GM21723 (cell line): ENCODE data around the gene NUDT1.

ENCODE experiments used
- ATAC-seq: cut with Tn5 transposase; IDR thresholded peaks from one replicate; pipeline ENCODE4 v1.9.1; 2021; ENCODE audit warnings: mild to moderate bottlenecking, moderate library complexity; ENCODE audit not compliant: unreplicated experiment

Gene NUDT1

DNA sequence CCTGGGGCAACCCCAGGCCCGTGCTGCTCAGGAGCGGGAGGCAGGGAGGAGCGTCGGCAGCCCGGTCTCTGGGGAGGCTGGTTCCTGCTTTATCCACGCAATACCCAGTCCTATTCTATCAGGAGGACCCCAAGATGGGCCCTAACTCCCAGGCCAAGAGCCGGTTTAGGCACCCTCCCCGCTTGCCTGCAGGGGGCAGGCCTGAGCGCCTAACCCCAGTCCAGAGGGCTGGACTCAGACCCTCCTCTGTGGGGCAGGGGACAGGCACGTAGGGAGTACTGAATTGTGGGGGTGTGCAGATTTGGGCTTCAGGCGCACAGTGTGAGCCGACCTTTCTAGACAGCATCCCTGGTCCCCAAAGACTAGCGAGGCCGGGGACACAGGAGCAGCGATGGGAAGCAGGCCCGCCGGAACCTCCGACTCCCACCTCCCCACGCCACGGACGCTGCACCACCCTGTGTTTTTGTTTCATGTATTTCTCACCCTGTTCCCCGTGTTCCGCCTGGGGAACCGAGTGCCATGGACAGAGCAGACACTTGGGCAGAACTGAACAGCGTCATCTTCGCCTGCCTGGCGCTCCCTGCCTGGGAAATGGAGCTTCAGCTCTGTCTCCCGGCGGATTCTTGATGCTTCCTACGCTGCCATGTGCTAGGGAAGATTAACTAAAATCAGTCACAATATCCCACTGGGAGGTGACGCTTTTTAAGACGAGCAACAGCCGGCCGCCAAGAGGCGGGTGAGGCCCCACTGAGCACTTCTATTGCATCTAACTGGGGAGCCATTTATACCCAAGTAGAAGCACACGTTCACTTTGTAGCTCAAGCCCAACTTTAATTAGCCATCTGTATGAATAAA is 5.3 kb downstream of the NUDT1 start:
- no peak for ATAC-seq

DNA sequence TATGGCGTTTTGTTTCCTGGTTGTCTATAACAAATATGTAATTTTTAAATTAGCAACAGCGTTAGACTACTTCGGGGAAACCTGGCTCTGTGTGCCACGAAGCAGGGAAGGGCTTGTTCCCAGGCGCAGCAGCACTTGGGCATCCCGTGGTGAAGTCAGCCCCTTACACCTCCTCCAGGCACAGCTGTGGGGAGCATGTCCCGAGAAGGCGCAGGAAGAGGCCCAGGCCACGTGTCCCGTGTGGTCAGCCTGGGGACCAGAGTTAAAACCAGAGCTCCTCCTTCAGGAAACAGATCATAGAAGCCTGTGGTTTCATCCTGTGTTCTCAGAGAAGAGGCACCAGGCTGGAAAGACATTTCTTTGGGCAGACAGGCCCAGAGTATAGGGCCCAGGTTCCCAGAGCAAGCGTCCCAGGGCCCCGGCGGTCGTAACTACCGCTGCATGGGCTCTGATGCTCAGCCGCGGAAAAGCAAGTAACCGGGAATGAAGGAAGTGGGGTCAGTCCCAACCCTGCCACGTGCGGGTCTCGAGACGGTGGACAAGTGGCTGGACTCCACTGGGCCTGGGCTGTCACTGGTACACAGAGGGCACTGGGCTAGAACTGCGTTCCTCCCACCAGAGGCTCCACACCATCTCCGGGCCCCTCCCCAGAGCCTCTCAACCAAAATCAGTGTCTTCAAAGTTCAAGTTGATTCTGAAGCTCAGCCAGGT is 7.1 kb downstream of the NUDT1 start:
- ATAC-seq = no peak

DNA sequence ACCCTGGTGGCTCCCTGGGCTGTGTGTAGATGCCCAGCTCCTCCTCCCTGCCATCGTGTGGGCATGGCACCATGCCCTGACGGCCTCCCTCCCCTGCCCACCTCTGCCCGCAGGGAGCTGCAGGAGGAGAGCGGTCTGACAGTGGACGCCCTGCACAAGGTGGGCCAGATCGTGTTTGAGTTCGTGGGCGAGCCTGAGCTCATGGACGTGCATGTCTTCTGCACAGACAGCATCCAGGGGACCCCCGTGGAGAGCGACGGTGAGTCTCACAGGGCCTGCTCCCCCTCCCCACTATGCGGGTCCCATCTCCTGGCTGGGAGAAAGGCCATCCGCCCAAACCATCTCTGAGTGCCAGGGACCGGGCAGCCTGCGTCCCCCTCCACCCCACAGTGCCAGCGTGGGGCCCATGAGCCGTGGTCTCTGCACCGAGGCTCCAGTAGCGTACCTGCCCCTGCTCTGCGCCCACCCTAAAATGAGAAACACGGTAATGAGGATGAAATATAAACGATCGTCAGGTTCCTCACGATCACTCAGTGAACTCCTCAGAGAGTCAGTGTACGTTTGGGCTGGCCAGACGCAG is 7.8 kb downstream of the NUDT1 start:
- ATAC-seq = no peak

DNA sequence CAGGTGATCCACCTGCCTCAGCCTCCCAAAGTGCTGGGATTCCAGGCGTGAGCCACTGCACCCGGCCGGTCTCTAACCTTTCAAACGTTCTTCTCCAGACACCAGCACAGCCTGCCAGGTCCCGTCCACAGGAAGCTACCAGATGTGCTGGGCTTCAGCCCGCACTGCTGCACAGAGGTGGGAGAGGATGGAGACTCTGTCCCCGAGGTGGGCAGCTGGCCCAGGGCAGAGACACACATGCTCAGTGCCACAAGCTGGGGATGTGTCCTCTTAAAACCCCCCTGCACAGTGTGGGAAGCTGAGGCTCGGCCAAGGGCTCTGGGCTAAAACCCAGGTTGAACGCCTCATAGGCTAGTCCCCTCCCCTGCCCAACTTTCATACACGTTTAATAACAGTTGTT is 9.4 kb downstream of the NUDT1 start:
- ATAC-seq = no peak

DNA sequence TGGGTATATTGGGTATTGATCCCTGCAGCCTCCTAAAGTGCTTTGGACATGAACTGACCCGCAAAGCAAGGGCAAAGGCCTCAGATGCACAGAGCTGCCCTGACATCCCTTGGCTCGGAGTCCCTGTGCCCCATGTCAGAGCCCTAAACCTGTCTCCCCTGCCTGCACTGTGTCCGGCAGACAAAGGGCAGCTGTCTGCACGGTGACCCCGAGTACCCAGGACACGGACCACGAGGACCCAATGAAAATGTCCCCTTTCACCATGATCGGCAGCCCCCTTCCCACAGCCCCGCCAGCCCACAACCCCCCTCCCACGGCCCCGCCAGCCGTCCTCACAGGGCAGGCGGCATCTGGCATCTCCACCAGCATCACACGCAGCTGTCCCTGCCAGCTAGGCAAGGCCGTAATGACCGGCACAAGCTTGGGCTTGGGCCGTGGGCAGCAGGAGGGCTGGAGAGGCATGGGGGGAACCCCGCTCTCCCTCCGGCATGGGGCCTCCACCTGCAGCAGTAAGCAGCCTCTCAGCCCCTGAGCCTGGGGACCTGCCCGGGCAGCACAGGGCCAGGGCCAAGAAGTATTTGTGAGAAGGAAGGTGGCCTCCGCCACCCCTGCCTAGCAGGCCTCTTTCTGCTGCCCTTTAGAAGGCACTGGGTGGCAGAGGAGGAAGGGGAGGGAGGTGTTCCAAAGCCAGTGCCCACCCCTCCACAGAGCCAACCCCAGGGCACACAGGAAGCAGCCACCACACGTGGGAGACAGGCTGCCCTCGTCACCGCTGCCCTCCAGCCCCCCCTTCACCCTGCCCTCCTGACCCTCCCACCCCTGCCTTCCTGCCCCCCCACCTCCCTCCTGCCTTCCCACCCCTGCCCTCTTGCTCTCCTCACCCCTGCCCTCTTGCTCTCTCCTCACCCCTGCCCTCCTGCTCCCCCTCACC is 10.1 kb downstream of the NUDT1 start:
- no peak for ATAC-seq

DNA sequence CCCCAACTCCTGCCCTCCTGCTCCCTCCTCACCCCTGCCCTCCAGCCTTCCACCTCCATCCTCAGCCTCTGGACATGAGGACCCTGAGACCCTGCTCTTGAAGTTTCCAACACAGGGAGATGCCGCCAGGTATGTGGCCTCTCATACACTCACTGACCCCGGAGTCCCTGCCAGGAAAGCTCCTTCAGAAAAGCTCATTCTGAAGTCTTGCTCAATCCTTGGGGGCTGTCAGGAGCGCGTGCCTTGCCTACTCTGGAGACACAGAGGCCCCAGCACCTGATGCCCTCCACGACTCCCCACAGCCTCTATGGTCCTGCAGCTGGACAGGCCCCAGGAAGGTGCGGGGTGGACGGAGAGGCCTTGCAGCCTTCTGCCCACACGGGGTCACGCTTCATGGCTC is 11.0 kb downstream of the NUDT1 start:
- ATAC-seq = no peak

DNA sequence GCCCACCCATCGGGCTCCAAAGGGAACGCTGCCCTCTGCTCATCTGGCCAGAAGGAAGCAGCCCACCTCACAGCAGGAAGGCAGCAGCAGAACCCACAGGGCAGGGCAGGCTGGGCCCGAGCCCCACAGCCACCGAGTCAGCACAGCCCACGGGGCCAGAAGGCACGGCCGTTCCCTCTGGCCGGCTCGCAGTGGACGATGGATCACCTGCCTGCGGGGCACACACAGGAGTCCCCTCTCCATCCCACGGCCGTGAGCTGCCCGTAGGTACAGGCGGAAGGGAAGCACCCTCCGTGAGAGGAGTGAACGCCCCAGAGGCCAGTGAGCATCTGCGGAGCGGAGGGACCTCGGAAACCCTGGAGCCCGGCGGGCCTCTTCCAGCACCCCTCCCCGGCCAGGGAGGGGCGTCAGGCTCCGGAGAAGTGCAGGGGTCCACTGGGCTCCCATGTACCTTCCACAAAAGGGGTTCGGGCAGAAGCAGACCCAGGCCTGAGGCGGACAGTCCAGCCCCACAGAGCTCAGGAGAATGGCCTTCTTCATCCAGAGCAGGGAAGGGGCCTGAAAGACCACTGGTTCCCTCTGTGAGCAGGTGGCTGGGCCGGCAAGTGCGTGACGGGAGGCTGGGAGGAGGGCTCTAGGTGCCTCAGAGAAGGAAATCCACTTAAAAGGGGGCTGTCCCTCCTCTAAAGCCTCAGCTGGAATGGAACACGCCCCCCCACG is 11.7 kb downstream of the NUDT1 start:
- ATAC-seq = no peak

DNA sequence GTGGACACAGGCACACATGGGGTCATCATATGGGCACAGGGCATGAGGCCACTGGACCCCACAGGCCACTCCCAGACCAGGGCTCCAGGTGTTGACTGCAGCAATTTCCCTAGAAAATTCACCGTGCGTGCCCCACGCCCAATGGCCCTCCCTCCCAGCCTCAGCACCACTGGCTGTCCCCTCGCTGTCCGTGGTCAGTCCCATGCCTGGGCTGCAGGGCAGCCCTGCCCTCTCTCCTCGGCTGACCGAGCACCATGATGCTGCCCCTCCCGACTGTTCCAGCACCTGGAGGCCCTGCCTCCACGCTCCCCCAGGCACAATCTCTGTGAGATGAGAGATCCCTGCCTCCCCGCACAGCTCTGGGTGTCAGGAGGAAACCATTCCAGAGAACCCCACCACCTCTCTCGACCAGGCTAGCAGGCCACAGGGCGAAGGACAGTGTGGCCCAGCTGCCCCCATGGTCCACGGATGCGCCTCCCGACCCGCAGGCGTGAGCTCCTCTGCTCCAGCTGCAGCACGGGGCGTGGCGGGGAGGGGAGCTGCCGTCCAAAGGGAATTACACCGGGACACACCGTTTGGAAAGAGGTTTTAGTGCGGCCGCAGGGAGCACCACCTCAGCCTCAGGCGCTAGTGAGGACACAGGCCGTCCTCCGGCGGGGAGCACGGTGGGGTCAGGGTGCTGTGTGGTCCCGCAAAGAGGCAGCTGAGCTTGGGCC is 12.6 kb downstream of the NUDT1 start:
- no peak for ATAC-seq

DNA sequence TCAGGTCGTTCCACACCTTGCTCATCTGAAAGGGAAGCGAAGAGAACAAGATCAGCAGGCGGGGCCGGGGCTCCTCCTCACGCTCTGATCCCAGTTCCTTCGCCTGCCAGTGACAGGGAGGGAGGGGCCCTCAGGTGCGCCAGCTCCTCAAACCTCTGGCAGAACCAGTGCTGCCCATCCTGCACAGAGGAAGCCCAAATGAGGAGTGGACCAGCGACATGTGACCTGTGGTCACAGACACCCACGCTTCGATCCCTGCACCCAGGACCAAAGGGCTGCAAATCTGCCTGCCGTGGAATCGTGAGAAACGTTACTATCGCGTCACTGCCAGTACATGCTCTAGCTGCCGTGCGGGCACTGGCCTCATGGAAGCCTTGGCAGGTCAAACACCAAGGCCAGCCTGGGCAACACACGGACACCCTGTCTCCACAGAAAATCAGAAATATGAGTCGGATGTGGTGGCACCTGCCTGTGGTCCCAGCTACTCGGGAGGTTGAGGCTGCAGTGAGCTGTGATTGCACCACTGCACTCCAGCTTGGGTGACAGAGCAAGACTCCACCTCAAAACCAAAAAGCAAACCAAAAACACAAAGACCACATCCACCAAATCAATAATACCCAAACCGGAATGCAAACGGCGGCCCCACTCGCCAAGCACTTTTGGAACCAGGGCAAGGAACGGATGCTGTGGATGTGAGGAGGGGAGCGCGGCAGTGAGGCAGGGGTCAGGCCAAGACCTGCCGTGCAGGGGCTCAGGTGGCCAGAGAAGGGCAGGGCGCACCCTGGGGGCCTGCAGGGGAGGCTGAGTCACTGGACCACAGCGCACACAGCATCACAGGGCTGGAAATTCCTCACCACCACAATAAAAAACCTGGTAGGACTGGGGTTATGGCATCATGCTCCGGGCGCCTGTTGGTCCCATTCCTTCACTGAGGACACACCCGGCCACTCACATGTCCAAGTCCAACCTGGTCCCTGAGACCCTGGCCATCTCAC is 13.4 kb downstream of the NUDT1 start:
- no peak for ATAC-seq

DNA sequence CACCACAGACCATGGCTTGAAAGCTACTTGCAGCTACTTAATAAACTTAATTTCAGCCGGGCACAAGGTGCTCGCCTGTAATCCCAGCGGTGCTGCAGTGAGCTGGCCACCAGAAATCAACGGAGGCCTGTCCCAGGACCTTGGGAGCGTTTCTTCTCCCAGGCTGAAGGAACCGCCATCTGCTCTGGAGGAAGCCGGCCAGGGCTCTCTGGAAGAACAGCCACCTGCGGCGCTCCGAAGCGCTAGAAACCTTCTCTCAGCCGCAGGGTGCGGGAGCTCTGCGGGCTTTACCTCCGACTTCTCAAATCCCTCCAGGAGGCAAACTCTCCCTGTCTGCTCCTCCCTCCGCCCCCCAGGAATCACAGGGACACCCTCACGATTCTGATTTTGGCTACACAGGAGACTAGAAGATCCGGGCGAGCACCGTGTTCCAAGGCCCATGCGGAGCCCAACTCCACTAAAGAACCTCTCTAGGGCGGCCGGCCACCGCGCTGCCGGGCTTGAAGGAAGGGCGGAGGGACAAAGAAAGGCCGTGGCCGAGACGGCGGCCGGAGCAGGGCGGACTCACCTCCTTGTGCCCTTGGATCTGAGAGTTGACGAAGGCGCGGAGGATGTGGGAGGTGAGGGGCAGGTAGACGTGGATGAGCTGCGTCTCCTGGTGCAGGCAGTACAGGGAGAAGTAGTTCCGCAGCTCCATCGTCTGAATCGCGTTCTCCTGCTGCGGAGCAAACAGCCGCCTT is 14.4 kb downstream of the NUDT1 start:
- ATAC-seq = no peak

DNA sequence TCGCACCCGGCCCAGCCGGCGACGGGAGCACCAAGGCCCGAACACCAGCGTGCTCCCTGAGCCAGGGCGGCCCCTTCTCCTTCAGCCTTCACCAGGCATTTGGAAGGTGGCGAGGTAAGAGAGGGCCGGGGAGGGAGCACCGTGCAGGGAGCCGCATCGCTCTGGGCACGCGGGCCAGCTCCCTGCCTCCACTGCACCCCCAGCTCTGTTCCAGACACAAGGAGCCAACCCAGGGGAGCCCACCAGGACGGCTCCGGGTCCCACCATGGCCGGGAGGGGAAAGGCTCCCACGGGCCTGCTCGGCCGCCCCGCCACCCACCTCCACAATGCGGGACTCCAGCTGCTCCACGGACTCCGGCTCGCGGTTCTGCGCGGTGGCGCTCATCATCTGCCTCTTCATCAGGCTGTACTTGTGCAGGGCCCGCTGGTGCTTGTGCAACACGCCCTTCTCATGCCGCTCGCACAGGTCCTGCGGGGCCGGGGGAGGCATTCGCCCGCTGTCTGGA is 15.1 kb downstream of the NUDT1 start:
- no peak for ATAC-seq

DNA sequence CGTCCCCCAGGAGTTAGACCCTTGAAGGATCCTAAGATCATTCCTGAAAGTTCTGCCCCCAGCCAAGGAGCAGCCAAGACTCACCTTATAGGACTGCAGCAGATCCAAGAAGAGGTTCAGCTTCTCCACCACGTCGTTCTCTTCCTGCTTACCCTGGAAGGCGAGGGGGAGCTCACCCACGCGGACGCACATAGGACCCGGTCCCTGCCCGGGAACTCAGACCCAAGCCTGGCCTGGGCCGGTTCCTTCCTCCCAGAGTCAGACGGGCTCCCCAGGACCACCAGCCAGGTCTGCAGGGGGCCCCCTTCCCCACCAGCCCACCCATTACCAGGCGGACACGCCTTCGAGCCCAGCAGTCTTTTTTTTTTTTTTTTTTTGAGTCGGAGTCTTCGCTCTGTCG is 15.6 kb downstream of the NUDT1 start:
- ATAC-seq = no peak

DNA sequence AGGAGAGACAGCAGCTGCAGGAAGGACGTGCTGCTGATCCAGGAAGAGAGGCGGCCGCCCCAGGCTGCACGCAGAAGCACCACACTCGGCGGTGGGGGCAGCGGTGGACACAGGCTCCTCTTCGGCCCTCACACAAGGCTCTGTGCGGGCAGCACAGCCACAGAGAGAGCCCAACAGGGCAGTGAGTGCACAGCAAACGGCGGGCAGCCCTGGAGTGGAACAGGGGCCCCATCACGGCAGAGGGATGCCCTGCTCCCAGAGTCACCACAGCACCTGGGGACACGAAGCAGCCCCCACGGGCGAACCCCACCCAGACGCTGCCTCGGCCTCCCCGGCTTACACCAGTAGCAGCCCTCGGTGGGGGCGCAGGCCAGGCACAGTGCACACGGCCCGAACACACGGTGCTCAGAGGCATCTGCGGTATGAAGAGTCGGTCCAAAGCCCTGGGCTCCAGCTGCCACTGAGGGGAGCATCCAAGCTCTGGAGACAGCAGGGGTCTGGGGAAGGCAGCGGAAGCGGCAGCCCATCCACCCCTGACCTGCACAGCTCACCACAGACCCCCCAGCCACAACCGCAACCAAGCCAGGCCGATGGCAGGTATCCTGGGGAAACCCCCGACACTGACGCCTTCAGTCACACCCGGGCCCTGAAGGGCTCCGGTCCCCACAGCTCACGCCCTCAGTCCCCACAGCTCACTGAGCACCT is 16.8 kb downstream of the NUDT1 start:
- ATAC-seq = peak; percentile 70

DNA sequence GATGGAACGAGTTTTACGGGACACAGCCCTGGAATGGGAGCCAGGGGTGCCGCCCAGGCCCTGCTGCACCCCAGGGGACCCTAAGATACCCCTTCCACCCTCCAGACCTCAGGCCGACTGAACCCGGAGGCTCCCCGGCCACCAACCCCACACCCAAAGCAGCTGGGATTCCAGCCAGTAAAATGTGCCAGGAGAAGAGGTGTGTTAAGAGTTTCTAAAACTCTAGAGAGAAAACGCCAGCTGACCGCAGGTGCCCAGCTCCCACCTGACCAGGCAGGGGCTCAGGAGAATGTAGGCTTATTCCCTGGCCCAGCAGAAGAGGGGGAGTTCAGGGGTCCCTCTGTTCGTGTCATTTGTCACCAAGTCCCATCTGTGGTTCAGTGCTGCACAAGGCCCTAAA is 17.5 kb downstream of the NUDT1 start:
- no peak for ATAC-seq

DNA sequence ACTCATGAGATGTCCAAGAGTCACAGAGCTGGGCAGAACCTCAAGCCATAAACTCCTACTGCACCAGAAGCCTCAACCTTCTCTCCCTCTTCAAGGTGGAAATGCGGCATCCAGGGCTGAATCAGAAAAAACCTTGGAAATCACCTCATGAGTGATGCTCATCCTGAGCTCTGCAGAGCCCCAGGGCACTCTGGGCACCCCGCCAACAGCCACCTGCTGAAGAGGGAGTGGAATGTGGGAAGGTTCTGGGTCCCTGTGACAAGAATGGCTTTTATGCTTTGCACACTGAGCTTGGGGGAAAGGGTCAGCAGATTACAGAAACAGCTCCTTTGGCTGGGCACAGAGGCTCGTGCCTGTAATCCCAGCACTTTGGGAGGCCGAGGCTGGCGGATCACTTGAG is 18.8 kb downstream of the NUDT1 start:
- ATAC-seq = no peak

DNA sequence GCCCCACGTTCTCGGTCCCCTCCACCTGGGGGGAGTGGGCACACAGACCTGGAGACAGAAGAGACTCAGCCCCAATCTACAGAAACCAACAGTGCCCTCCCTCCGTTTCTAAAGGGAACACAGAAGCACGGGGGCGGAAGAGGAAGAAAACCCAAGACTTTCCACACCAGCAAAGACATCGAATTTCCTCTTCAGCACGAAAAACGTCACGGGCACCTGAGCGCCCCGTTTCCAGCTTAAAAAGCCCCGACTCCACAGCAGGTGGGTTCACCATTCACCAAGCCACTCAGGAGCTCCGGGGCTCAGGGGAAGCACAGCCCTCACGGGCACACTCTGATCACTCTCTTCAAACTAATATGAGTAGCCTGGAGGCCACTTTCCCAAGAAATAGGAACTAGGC is 19.6 kb downstream of the NUDT1 start:
- ATAC-seq = no peak

DNA sequence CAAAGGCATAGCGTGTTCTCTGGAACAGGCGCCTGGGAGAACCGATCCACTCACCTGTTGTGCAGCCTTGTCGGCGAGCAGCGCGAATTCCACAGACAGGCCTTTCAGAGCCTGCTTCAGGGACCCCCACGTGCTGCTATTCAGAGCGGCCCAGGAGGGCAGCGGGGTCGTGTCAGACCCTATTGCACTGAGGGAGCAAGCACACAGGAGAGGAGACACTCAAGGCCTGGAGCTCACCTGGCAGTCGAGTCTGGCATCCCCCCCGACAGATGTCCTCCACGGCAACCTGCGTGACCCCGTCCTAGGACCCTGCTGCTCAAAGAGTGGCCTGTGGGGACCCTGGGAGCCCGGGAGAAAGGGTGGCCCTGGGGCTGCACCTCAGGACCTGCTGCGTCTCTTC is 21.1 kb downstream of the NUDT1 start:
- no peak for ATAC-seq
